ENCODE results near the gene ZSCAN31. TPM values are rescaled to one million over a fixed set of nuclear protein-coding genes. Genes with fewer than 3 reads are reported as not detected.
A peak's percentile ranks its signal among the peaks of the same experiment; 100 is the strongest.

The ZSCAN31 gene
- total and polyA plus RNA-seq, 10 of the 15 experiments (the other 5 are each of a cell fraction or from before 2014, with no cell fraction given): 1.6 to 5.2 (median 2.9) TPM

DNA sequence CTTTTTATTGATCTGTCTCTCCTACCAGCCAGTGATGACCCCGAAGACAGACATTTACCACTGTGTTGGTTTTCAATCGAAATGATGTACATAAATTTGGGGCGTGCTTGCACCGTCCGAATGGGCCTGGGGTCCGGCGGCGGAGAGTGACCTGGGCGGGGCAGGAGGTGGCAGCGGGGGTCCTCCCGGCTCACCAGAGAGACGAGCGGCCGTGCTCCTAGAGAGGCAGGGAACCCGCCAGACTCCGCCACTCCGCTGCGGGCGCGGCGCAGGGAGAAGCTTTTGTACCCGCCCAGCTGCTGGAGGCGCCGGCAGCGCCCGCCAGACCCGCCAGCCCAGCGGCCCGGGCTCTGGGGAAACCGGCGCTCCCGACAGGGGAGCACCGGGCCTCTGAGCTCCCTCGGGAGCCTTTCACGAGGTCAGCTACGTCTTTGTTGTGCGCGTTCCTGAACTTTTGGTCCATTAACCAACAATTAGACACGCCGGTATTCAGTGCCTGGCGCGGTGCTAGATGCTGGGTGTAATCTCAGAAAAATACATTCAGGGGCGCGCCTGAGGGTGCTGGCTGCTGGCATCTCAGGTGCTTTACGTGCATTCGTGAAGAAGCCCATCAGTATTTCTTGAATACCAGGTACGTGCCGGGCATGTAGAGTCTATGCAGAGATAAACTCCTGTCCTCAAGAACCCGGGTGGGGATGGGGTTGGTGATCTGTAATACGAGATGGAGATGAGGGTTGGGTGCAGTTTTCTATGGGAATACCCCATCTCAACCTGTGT lies 54.5 kb downstream of the ZSCAN31 start, which contains the start of gene PGBD1 (continued):
- TF ChIP-seq, protein P1, sequence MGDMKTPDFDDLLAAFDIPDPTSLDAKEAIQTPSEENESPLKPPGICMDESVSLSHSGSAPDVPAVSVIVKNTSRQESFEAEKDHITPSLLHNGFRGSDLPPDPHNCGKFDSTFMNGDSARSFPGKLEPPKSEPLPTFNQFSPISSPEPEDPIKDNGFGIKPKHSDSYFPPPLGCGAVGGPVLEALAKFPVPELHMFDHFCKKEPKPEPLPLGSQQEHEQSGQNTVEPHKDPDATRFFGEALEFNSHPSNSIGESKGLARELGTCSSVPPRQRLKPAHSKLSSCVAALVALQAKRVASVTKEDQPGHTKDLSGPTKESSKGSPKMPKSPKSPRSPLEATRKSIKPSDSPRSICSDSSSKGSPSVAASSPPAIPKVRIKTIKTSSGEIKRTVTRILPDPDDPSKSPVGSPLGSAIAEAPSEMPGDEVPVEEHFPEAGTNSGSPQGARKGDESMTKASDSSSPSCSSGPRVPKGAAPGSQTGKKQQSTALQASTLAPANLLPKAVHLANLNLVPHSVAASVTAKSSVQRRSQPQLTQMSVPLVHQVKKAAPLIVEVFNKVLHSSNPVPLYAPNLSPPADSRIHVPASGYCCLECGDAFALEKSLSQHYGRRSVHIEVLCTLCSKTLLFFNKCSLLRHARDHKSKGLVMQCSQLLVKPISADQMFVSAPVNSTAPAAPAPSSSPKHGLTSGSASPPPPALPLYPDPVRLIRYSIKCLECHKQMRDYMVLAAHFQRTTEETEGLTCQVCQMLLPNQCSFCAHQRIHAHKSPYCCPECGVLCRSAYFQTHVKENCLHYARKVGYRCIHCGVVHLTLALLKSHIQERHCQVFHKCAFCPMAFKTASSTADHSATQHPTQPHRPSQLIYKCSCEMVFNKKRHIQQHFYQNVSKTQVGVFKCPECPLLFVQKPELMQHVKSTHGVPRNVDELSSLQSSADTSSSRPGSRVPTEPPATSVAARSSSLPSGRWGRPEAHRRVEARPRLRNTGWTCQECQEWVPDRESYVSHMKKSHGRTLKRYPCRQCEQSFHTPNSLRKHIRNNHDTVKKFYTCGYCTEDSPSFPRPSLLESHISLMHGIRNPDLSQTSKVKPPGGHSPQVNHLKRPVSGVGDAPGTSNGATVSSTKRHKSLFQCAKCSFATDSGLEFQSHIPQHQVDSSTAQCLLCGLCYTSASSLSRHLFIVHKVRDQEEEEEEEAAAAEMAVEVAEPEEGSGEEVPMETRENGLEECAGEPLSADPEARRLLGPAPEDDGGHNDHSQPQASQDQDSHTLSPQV (IDR thresholded peaks at IDR 0.05): no peak
- TF ChIP-seq NR2C2 (IDR thresholded peaks at IDR 0.05; ENCODE audit: borderline replicate concordance, control insufficient read depth, insufficient read length, low read depth) (no peak), JUND (IDR thresholded peaks at IDR 0.05; ENCODE audit: low read depth, low read length) (no peak), NFXL1 (IDR thresholded peaks at IDR 0.05; ENCODE audit: borderline replicate concordance) (no peak), RBBP5 (conservative IDR thresholded peaks at IDR 0.05) (no peak), SPI1 (IDR thresholded peaks at IDR 0.05; ENCODE audit: borderline replicate concordance, insufficient read depth, low read depth, low read length) (no peak), ASH2L (IDR thresholded peaks at IDR 0.05; ENCODE audit: borderline replicate concordance, low read depth) (no peak), NR2C1 (IDR thresholded peaks at IDR 0.05) (no peak), LARP7 (IDR thresholded peaks at IDR 0.05) (no peak), IRF4 (IDR thresholded peaks at IDR 0.05; ENCODE audit: low read depth, low read length) (no peak), POLR2A (IDR thresholded peaks at IDR 0.05; ENCODE audit: low read depth, low read length) (peak; percentile 72), FOXK2 (IDR thresholded peaks at IDR 0.05) (no peak), CBFB (IDR thresholded peaks at IDR 0.05; ENCODE audit: low read depth) (no peak), STAT3 (IDR thresholded peaks at IDR 0.05; ENCODE audit: low read depth, low read length) (no peak), MYC (IDR thresholded peaks at IDR 0.05; ENCODE audit: insufficient read depth, insufficient read length, insufficient replicate concordance, low read length, severe bottlenecking) (no peak), DPF2 (IDR thresholded peaks at IDR 0.05) (0 out of 2 replicates have a peak, but pooled peaks have one; percentile 21), KLF5 (IDR thresholded peaks at IDR 0.05; ENCODE audit: partially characterized antibody) (no peak)
- TF ChIP-seq, protein P2, sequence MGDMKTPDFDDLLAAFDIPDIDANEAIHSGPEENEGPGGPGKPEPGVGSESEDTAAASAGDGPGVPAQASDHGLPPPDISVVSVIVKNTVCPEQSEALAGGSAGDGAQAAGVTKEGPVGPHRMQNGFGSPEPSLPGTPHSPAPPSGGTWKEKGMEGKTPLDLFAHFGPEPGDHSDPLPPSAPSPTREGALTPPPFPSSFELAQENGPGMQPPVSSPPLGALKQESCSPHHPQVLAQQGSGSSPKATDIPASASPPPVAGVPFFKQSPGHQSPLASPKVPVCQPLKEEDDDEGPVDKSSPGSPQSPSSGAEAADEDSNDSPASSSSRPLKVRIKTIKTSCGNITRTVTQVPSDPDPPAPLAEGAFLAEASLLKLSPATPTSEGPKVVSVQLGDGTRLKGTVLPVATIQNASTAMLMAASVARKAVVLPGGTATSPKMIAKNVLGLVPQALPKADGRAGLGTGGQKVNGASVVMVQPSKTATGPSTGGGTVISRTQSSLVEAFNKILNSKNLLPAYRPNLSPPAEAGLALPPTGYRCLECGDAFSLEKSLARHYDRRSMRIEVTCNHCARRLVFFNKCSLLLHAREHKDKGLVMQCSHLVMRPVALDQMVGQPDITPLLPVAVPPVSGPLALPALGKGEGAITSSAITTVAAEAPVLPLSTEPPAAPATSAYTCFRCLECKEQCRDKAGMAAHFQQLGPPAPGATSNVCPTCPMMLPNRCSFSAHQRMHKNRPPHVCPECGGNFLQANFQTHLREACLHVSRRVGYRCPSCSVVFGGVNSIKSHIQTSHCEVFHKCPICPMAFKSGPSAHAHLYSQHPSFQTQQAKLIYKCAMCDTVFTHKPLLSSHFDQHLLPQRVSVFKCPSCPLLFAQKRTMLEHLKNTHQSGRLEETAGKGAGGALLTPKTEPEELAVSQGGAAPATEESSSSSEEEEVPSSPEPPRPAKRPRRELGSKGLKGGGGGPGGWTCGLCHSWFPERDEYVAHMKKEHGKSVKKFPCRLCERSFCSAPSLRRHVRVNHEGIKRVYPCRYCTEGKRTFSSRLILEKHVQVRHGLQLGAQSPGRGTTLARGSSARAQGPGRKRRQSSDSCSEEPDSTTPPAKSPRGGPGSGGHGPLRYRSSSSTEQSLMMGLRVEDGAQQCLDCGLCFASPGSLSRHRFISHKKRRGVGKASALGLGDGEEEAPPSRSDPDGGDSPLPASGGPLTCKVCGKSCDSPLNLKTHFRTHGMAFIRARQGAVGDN (IDR thresholded peaks at IDR 0.05): no peak
- TF ChIP-seq, protein P3, sequence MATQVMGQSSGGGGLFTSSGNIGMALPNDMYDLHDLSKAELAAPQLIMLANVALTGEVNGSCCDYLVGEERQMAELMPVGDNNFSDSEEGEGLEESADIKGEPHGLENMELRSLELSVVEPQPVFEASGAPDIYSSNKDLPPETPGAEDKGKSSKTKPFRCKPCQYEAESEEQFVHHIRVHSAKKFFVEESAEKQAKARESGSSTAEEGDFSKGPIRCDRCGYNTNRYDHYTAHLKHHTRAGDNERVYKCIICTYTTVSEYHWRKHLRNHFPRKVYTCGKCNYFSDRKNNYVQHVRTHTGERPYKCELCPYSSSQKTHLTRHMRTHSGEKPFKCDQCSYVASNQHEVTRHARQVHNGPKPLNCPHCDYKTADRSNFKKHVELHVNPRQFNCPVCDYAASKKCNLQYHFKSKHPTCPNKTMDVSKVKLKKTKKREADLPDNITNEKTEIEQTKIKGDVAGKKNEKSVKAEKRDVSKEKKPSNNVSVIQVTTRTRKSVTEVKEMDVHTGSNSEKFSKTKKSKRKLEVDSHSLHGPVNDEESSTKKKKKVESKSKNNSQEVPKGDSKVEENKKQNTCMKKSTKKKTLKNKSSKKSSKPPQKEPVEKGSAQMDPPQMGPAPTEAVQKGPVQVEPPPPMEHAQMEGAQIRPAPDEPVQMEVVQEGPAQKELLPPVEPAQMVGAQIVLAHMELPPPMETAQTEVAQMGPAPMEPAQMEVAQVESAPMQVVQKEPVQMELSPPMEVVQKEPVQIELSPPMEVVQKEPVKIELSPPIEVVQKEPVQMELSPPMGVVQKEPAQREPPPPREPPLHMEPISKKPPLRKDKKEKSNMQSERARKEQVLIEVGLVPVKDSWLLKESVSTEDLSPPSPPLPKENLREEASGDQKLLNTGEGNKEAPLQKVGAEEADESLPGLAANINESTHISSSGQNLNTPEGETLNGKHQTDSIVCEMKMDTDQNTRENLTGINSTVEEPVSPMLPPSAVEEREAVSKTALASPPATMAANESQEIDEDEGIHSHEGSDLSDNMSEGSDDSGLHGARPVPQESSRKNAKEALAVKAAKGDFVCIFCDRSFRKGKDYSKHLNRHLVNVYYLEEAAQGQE (IDR thresholded peaks at IDR 0.05; ENCODE audit: low read depth, low read length): no peak

All from GM12878 (cell line).